Stomach smooth muscle (tissue), 2 donors: ENCODE results near the gene NDC80.
A peak's percentile ranks its signal among the peaks of the same experiment; 100 is the strongest.

Experiments
- H3K27ac ChIP-seq: one replicate; pipeline ENCODE4 v1.7.0; 2013; ENCODE audit warnings: mild to moderate bottlenecking, low read length, inconsistent platforms
- H3K27me3 ChIP-seq, 2 donors: one replicate each; pipeline ENCODE4 v1.7.0; 2013; ENCODE audit warnings: low read length in 2 of 2; ENCODE audit not compliant: insufficient read depth in 2 of 2, control insufficient read depth in 1 of 2
- H3K36me3 ChIP-seq, 2 donors: one replicate each; pipeline ENCODE4 v1.7.0; 2013; ENCODE audit warnings: low read length in 2 of 2; ENCODE audit not compliant: control insufficient read depth in 2 of 2, insufficient read depth in 2 of 2
- H3K4me1 ChIP-seq: one replicate; pipeline ENCODE4 v1.7.0; 2013; ENCODE audit warnings: low read length; ENCODE audit not compliant: control insufficient read depth, insufficient read depth
- H3K4me3 ChIP-seq, 2 donors: one replicate each; pipeline ENCODE4 v1.7.0; 2013; ENCODE audit warnings: low read length in 2 of 2
- H3K9ac ChIP-seq, 2 donors: one replicate each; pipeline ENCODE4 v1.7.0; 2013; ENCODE audit warnings: low read length in 2 of 2, mild to moderate bottlenecking in 1 of 2
- H3K9me3 ChIP-seq, 2 donors: one replicate each; pipeline ENCODE4 v1.7.0; 2013; ENCODE audit warnings: low read length in 2 of 2; ENCODE audit not compliant: control insufficient read depth in 2 of 2
- donor health status: healthy.
- donor health status: Pancreatic carcinoma.

NDC80 gene

GRCh38 chr18:2625217-2625616, 53.9 kb downstream of the NDC80 start:
- Histone ChIP-seq H3K9ac (no peak overlapping the region), H3K4me1 (no peaks in the 10 kb centered on the region), H3K4me3 (no peak overlapping the region), H3K9me3 (no peaks in the 10 kb centered on the region), H3K36me3 (no peaks in the 10 kb centered on the region), H3K27ac (no peak overlapping the region), H3K27me3 (no peaks in the 10 kb centered on the region)

DNA sequence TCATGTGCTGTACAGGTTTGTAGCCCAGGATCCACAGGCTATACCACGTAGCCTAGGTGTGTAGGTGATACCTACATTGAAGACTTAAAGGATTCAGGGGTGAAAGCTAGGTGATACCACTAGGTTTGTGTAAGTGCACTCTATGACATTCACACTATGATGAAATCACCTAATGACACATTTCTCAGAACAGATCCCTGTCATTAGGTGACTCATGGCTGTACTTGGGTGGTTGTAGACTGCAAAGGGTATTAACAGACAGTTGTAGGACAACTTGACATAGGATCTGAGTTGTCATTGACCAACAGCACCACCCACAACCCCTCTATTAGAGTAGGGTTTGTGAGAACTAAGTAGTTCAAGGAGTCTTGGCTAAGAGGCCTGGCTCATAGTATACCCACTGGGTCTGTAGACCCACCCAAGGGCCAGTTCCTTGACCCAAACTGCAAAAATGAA, 56.5 kb downstream of the NDC80 start:
- H3K9ac ChIP-seq: no peak overlapping the region
- H3K27me3 ChIP-seq: no peaks in the 10 kb centered on the region
- no peaks in the 10 kb centered on the region for H3K4me1 ChIP-seq
- H3K9me3 ChIP-seq: no peaks in the 10 kb centered on the region
- H3K27ac ChIP-seq: no peak overlapping the region
- no peak overlapping the region for H3K4me3 ChIP-seq
- no peaks in the 10 kb centered on the region for H3K36me3 ChIP-seq

DNA sequence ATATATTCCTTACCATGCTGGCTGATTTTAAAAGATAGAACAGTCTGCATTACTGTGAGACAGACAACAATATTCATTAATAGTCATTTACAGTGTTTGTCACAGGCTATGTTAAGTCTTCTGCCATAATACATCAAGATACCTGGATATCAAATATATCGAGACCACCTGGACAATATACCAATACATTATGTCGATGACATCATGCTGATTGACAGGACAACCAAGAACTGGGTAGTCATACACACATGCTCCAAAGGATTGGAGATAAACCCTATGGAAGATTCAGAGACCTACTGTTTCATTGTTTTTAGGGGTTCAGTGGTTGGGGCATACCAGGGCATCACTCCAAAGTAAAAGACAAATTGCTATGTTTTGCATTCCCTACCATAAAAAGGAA, 57.6 kb downstream of the NDC80 start:
- no peak overlapping the region for H3K9ac ChIP-seq
- H3K9me3 ChIP-seq: no peaks in the 10 kb centered on the region
- no peak overlapping the region for H3K27ac ChIP-seq
- H3K4me3 ChIP-seq: no peak overlapping the region
- H3K36me3 ChIP-seq: no peaks in the 10 kb centered on the region
- no peaks in the 10 kb centered on the region for H3K27me3 ChIP-seq
- H3K4me1 ChIP-seq: no peaks in the 10 kb centered on the region

DNA sequence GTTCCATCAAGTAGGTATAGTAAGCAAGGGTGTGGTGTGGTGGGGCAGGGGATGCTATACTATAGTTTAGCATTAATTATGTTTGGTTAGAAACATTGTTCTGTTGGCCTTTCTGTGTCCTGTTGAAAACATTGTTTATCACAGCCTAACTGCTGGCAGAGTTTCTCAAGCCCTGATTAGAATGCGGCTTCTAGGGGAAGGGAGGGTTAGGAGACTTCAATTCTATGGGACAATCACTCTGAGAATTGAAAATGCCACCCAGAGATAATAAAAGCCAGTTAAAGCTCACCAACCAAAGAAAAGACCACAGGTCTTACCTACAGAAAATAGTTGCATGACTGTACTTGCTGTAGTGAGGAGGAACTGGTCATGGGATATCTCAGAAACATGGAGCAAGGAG, 64.2 kb downstream of the NDC80 start:
- Histone ChIP-seq H3K4me3 (no peak overlapping the region), H3K36me3 (no peaks in the 10 kb centered on the region), H3K4me1 (no peaks in the 10 kb centered on the region), H3K27me3 (no peaks in the 10 kb centered on the region), H3K9me3 (no peaks in the 10 kb centered on the region), H3K9ac (no peak overlapping the region), H3K27ac (no peak overlapping the region)

DNA sequence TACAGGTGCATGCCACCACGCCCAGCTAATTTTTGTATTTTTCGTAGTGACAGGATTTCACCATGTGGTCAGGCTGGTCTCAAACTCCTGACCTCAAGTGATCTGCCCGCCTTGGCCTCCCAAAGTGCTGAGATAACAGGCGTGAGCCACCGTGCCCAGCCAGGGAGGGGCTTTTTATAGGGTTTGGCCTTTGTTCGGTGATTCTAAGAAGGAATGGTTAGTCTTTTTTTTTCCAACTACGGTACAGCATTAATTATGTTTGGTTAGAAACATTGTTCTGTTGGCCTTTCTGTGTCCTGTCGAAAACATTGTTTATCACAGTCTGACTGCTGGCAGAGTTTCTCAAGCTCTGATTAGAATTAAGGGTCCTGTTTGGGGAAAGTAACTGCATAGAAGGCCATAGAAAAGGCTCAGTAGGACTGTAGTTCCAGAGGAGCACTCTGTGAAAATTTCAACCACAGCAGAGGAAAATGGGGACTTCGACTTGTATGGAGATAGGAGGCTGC, 64.8 kb downstream of the NDC80 start:
- peak overlapping the region in 1 of 2 donors; percentile 36 for H3K4me3 ChIP-seq
- peak overlapping the region in 1 of 2 donors; percentile 41 for H3K9ac ChIP-seq
- H3K27me3 ChIP-seq: no peaks in the 10 kb centered on the region
- H3K27ac ChIP-seq: peak overlapping the region; percentile 50
- no peaks in the 10 kb centered on the region for H3K4me1 ChIP-seq
- no peaks in the 10 kb centered on the region for H3K9me3 ChIP-seq
- no peaks in the 10 kb centered on the region for H3K36me3 ChIP-seq

DNA sequence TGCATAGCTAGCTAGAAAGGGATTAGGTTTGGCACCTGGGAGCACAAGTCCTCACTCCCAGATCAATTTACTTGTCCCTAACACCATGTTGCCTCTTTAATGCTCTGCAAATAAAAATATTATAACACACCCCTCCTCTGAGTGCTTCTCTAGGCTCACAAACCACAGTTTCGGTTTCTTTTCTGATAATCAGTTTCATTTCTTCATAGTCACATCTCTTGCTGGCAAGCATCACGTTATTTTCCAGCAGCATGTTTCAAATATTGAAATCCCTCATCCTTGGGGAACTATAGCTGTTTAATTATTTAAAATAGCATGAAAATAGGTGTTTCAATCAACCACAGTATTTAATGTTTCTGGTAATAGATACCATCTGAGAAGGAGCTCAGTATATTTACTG, 70.3 kb downstream of the NDC80 start:
- Histone ChIP-seq H3K36me3 (no peaks in the 10 kb centered on the region), H3K27me3 (no peaks in the 10 kb centered on the region), H3K4me1 (no peaks in the 10 kb centered on the region), H3K4me3 (no peak overlapping the region), H3K9me3 (no peaks in the 10 kb centered on the region), H3K27ac (no peak overlapping the region), H3K9ac (no peak overlapping the region)

GRCh38 chr18:2642771-2643170, 71.4 kb downstream of the NDC80 start:
- no peaks in the 10 kb centered on the region for H3K4me1 ChIP-seq
- H3K27ac ChIP-seq: no peak overlapping the region
- H3K9ac ChIP-seq: no peak overlapping the region
- no peaks in the 10 kb centered on the region for H3K27me3 ChIP-seq
- no peaks in the 10 kb centered on the region for H3K9me3 ChIP-seq
- no peaks in the 10 kb centered on the region for H3K36me3 ChIP-seq
- no peak overlapping the region for H3K4me3 ChIP-seq

- no peaks in the 10 kb centered on the region for H3K4me1 ChIP-seq
- no peaks in the 10 kb centered on the region for H3K36me3 ChIP-seq
- H3K27ac ChIP-seq: no peak overlapping the region
- no peaks in the 10 kb centered on the region for H3K27me3 ChIP-seq
- no peaks in the 10 kb centered on the region for H3K9me3 ChIP-seq
- no peak overlapping the region for H3K4me3 ChIP-seq
- no peak overlapping the region for H3K9ac ChIP-seq
Measured at GRCh38 chr18:2644535-2644934, 73.2 kb downstream of the NDC80 start.

GRCh38 chr18:2651981-2652380, 80.6 kb downstream of the NDC80 start:
- Histone ChIP-seq H3K27ac (no peak overlapping the region), H3K36me3 (no peaks in the 10 kb centered on the region), H3K27me3 (no peaks in the 10 kb centered on the region), H3K9ac (no peak overlapping the region), H3K4me1 (peaks cover 3% of the 10 kb centered on the region), H3K4me3 (no peak overlapping the region), H3K9me3 (no peaks in the 10 kb centered on the region)

- no peak overlapping the region for H3K4me3 ChIP-seq
- H3K27me3 ChIP-seq: no peaks in the 10 kb centered on the region
- H3K9me3 ChIP-seq: no peaks in the 10 kb centered on the region
- peaks cover 6% of the 10 kb centered on the region for H3K4me1 ChIP-seq
- H3K9ac ChIP-seq: no peak overlapping the region
- no peak overlapping the region for H3K27ac ChIP-seq
- no peaks in the 10 kb centered on the region for H3K36me3 ChIP-seq
Measured at GRCh38 chr18:2653467-2653866, 82.1 kb downstream of the NDC80 start.

DNA sequence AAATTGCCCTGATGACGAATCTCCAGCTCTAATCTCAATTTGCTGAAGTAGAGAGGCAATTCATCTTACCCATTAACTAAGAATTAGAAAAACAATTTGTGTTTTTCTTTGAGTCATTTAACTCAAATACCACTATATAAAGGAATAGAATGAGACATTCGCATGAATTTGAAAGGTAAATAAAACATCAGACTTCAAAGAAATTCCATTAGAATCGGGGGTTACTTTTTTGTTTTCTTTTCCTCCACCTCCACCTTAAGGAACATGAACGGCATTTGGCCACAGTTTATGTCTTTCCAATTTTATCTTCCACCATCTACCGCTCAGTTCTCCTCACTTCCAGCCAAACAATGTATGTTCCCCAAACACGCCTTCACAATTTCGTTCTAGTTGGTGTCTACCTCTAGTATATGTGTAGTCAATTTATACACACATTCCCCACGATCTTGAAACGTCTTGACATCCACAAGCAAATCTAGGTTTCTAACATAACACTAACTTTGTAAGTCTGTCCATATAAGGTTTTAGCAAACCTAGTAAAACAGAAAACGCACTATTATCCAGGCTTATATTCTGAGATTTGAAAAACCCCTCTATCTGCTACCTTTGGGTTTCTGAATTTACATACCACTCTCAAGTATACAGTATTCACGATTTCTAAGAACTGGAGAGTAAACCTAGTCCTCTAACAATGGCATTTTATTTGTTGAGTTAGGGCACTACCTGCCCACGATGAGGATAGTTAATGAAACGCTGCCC, 83.0 kb downstream of the NDC80 start:
- H3K36me3 ChIP-seq: no peaks in the 10 kb centered on the region
- H3K27ac ChIP-seq: peak overlapping the region; percentile 93
- no peaks in the 10 kb centered on the region for H3K9me3 ChIP-seq
- peaks cover 8% of the 10 kb centered on the region for H3K4me1 ChIP-seq
- H3K4me3 ChIP-seq: peak overlapping the region; percentile 84 to 93
- no peaks in the 10 kb centered on the region for H3K27me3 ChIP-seq
- H3K9ac ChIP-seq: peak overlapping the region; percentile 80 to 85
